Upper lobe of left lung (tissue), 6 donors: ENCODE results near the gene UBE2D3. TPM values are rescaled to one million over a fixed set of nuclear protein-coding genes. Genes with fewer than 3 reads are reported as not detected.

Source experiments
- ATAC-seq, 2 donors: fragments of 200-7000 bp; cut with Tn5 transposase; one replicate each; pipeline ENCODE4 v1.9.1; 2022; ENCODE audit warnings: mild to moderate bottlenecking in 2 of 2, moderate library complexity in 2 of 2; ENCODE audit not compliant: low FRiP score in 2 of 2
- DNase-seq, 2 donors: peaks; one replicate each; pipeline ENCODE4 v3.0.0-alpha.2; 2019 to 2020
- H3K27ac ChIP-seq, 4 donors: fragments of 200-600 bp; sonication (generic); one replicate each; pipeline ENCODE4 v1.5.1; 2016 to 2019
- H3K27me3 ChIP-seq, 4 donors: fragments of 200-600 bp; sonication (generic); one replicate each; pipeline ENCODE4 v1.5.1; 2017 to 2019
- H3K36me3 ChIP-seq, 4 donors: fragments of 200-600 bp; sonication (generic); one replicate each; pipeline ENCODE4 v1.5.1; 2016 to 2019
- H3K4me1 ChIP-seq, 4 donors: fragments of 200-600 bp; sonication (generic); one replicate each; pipeline ENCODE4 v1.5.1; 2018 to 2019
- H3K4me3 ChIP-seq, 4 donors: fragments of 200-600 bp; sonication (generic); one replicate each; pipeline ENCODE4 v1.5.1; 2017 to 2019; ENCODE audit warnings: mild to moderate bottlenecking in 2 of 4, moderate library complexity in 1 of 4
- H3K9me3 ChIP-seq, 4 donors: fragments of 200-600 bp; sonication (generic); one replicate each; pipeline ENCODE4 v1.5.1; 2018 to 2019
- CTCF ChIP-seq, 6 experiments: fragments of 450-650 bp in 4 of 6; fragments of 200-600 bp in 2 of 6; sonication (generic) in 2 of 6; IDR thresholded peaks; one replicate each; pipeline ENCODE4 v1.5.1; 2016 to 2019; ENCODE audit warnings: antibody characterized with exemption in 6 of 6
- EP300 ChIP-seq, 4 donors: sonication (generic); formaldehyde crosslinking; IDR thresholded peaks; one replicate each; pipeline ENCODE4 v1.5.1; 2017; ENCODE audit warnings: antibody characterized with exemption in 4 of 4, control low read depth in 2 of 4
- POLR2A ChIP-seq, 4 donors: fragments of 450-650 bp; IDR thresholded peaks; one replicate each; pipeline ENCODE4 v1.5.1; 2016 to 2017; ENCODE audit warnings: antibody characterized with exemption in 4 of 4, mild to moderate bottlenecking in 2 of 4
- POLR2AphosphoS5 ChIP-seq, 2 donors: sonication (generic); formaldehyde crosslinking; IDR thresholded peaks; one replicate each; pipeline ENCODE4 v1.5.1; 2017; ENCODE audit warnings: antibody characterized with exemption in 2 of 2
- WGBS, 2 donors: methylation state at CpG; one replicate each; pipeline ENCODE4 v1.1.5; 2017 to 2018; 5-methylcytosine and 5-hydroxymethylcytosine counted together
- total RNA-seq, 6 donors: library from RNA; depleted of rRNA in 4 of 6; stranded (reverse); fragments of >200 nt in 4 of 6; gene quantifications; one replicate each; pipeline versions ENCODE4 v1.1.0 to v1.2.1, GENCODE V29; 2016 to 2021
- donor health status: DM: no; HTN: no; CAD: no; lungs with moderate emphysema.
- donor health status: DM: no; HTN: yes; CAD: no; lungs with severe emphysema.

Gene UBE2D3
- total RNA-seq, 6 donors from 2014 or later: 215 to 376 (median 317) TPM

- TF ChIP-seq POLR2A (IDR thresholded peaks at IDR 0.05) (no peak), EP300 (IDR thresholded peaks at IDR 0.05) (no peak), CTCF (IDR thresholded peaks at IDR 0.05) (no peak), POLR2AphosphoS5 (IDR thresholded peaks at IDR 0.05) (no peak)
- WGBS, 2 donors: 71 to 83% methylated on average over 1 of the region's 1 CpG
- peaks cover 24 to 44% (median 33%) of the 10 kb centered on the region in 4 donors for H3K4me1 ChIP-seq
These were observed 20.0 kb downstream of the UBE2D3 start for GRCh38 chr4:102807345-102807744.

GRCh38 chr4:102799816-102800215 lies 27.5 kb downstream of the UBE2D3 start:
- Histone ChIP-seq H3K27me3 (no peaks in the 10 kb centered on the region), H3K4me3 (no peak overlapping the region), H3K36me3 (peaks cover 21 to 97% (median 61%) of the 10 kb centered on the region in 4 donors), H3K9me3 (no peaks in the 10 kb centered on the region), H3K27ac (no peak overlapping the region), H3K4me1 (peaks cover 0 to 10% (median 2%) of the 10 kb centered on the region in 4 donors)
- no peak for ATAC-seq
- DNase-seq: no peak
- WGBS, 2 donors: 88 to 94% methylated on average over 2 of the region's 2 CpGs
- TF ChIP-seq POLR2A (IDR thresholded peaks at IDR 0.05) (no peak), POLR2AphosphoS5 (IDR thresholded peaks at IDR 0.05) (no peak), EP300 (IDR thresholded peaks at IDR 0.05) (no peak), CTCF (IDR thresholded peaks at IDR 0.05) (no peak)

More at GRCh38 chr4:102807345-102807744, 20.0 kb downstream of the UBE2D3 start:
- no peak overlapping the region for H3K4me3 ChIP-seq
- DNase-seq (no peak), ATAC-seq (no peak)
- no peak overlapping the region for H3K27ac ChIP-seq
- H3K27me3 ChIP-seq: no peaks in the 10 kb centered on the region
- no peaks in the 10 kb centered on the region for H3K9me3 ChIP-seq
- H3K36me3 ChIP-seq: peaks cover 6 to 72% (median 20%) of the 10 kb centered on the region in 4 donors

GRCh38 chr4:102794999-102795398 lies 32.4 kb downstream of the UBE2D3 start:
- DNase-seq (no peak), ATAC-seq (no peak)
- Histone ChIP-seq H3K27me3 (no peaks in the 10 kb centered on the region), H3K4me3 (no peak overlapping the region), H3K36me3 (peaks cover 16 to 70% (median 32%) of the 10 kb centered on the region in 4 donors), H3K9me3 (no peaks in the 10 kb centered on the region), H3K4me1 (peaks cover 0 to 4% (median 0%) of the 10 kb centered on the region in 4 donors), H3K27ac (no peak overlapping the region)
- WGBS, 2 donors: 90 to 100% methylated on average over 2 of the region's 2 CpGs
- TF ChIP-seq EP300 (IDR thresholded peaks at IDR 0.05) (no peak), CTCF (IDR thresholded peaks at IDR 0.05) (no peak), POLR2A (IDR thresholded peaks at IDR 0.05) (no peak), POLR2AphosphoS5 (IDR thresholded peaks at IDR 0.05) (no peak)

- DNase-seq (no peak), ATAC-seq (no peak)
- no peaks in the 10 kb centered on the region for H3K27me3 ChIP-seq
- 86% methylated on average over 2 of the region's 2 CpGs for WGBS, 2 donors
- no peaks in the 10 kb centered on the region for H3K9me3 ChIP-seq
- H3K4me3 ChIP-seq: no peak overlapping the region
- no peak overlapping the region for H3K27ac ChIP-seq
- H3K36me3 ChIP-seq: peaks cover 9 to 44% (median 16%) of the 10 kb centered on the region in 4 donors
- TF ChIP-seq POLR2AphosphoS5 (IDR thresholded peaks at IDR 0.05): no peak
- no peak for TF ChIP-seq CTCF (IDR thresholded peaks at IDR 0.05)
- no peak for TF ChIP-seq EP300 (IDR thresholded peaks at IDR 0.05)
- no peak for TF ChIP-seq POLR2A (IDR thresholded peaks at IDR 0.05)
- no peaks in the 10 kb centered on the region for H3K4me1 ChIP-seq
These were observed 34.9 kb downstream of the UBE2D3 start for GRCh38 chr4:102792361-102792936.

GRCh38 chr4:102791318-102791835 lies 36.0 kb downstream of the UBE2D3 start:
- H3K4me3 ChIP-seq: no peak overlapping the region
- H3K9me3 ChIP-seq: no peaks in the 10 kb centered on the region
- H3K36me3 ChIP-seq: peaks cover 3 to 35% (median 10%) of the 10 kb centered on the region in 4 donors
- no peak overlapping the region for H3K27ac ChIP-seq
- H3K27me3 ChIP-seq: no peaks in the 10 kb centered on the region
- whole genome bisulfite sequencing, 2 donors: 85 to 92% methylated on average over 7 of the region's 7 CpGs
- TF ChIP-seq EP300 (IDR thresholded peaks at IDR 0.05) (no peak), CTCF (IDR thresholded peaks at IDR 0.05) (no peak), POLR2AphosphoS5 (IDR thresholded peaks at IDR 0.05) (no peak), POLR2A (IDR thresholded peaks at IDR 0.05) (no peak)
- H3K4me1 ChIP-seq: no peaks in the 10 kb centered on the region
- ATAC-seq (no peak), DNase-seq (no peak)
